ENCODE measurements around the gene FGF9. TPM values are rescaled to one million over a fixed set of nuclear protein-coding genes. Genes with fewer than 3 reads are reported as not detected.

The FGF9 gene
- total and polyA plus RNA-seq, 2 of the 8 experiments (the other 6 are each of a cell fraction or from before 2014, with no cell fraction given): 0.02 TPM; not detected in 1

GRCh38 chr13:21638319-21639282, 32.3 kb upstream of the FGF9 start (continued):
- no peak for TF ChIP-seq TEAD4 (IDR thresholded peaks at IDR 0.05; ENCODE audit: low read depth, low read length)
- TF ChIP-seq, protein P1, sequence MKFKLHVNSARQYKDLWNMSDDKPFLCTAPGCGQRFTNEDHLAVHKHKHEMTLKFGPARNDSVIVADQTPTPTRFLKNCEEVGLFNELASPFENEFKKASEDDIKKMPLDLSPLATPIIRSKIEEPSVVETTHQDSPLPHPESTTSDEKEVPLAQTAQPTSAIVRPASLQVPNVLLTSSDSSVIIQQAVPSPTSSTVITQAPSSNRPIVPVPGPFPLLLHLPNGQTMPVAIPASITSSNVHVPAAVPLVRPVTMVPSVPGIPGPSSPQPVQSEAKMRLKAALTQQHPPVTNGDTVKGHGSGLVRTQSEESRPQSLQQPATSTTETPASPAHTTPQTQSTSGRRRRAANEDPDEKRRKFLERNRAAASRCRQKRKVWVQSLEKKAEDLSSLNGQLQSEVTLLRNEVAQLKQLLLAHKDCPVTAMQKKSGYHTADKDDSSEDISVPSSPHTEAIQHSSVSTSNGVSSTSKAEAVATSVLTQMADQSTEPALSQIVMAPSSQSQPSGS (IDR thresholded peaks at IDR 0.05; ENCODE audit: low read length): no peak
- TF ChIP-seq GTF2F1 (IDR thresholded peaks at IDR 0.05; ENCODE audit: borderline replicate concordance, low read depth, low read length): no peak
- no peak for TF ChIP-seq POU5F1 (IDR thresholded peaks at IDR 0.05; ENCODE audit: low read depth, low read length)
- TF ChIP-seq KDM5A (IDR thresholded peaks at IDR 0.05; ENCODE audit: low read length): no peak

Measured in H1 (cell line).